Activated naive CD4-positive, alpha-beta T cell treated with anti-CD3 and anti-CD28 coated beads, Interleukin-2, amount 50 U/mL, for 16 hours (primary cell): Measurements from ENCODE around the gene NMT2.

Source experiments
- DNase-seq: peaks from one replicate; pipeline ENCODE4 v3.0.0-alpha.2; 2020

Gene NMT2

DNA sequence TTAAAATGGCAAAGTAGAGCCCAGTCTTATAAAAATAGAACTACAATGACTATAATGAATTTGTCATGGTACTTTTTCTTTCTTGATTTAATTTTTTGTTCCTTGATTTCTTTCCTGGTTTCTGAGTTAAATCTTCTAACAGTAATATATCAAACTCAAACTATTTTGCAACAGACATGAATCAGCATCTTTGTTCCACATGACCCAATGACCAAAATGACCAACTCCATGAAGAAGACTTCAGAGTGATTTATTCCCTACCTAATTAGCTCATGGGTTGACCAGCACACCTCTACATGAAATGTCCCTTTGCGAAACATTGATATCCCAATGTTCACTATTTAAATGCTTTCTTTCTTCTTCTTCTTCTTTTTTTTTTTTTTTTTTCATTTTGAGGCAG lies 30.9 kb downstream of the NMT2 start:
- no peak for DNase-seq

- no peak for DNase-seq
Observed at GRCh38 chr10:15137036-15137359, 31.5 kb downstream of the NMT2 start.

DNA sequence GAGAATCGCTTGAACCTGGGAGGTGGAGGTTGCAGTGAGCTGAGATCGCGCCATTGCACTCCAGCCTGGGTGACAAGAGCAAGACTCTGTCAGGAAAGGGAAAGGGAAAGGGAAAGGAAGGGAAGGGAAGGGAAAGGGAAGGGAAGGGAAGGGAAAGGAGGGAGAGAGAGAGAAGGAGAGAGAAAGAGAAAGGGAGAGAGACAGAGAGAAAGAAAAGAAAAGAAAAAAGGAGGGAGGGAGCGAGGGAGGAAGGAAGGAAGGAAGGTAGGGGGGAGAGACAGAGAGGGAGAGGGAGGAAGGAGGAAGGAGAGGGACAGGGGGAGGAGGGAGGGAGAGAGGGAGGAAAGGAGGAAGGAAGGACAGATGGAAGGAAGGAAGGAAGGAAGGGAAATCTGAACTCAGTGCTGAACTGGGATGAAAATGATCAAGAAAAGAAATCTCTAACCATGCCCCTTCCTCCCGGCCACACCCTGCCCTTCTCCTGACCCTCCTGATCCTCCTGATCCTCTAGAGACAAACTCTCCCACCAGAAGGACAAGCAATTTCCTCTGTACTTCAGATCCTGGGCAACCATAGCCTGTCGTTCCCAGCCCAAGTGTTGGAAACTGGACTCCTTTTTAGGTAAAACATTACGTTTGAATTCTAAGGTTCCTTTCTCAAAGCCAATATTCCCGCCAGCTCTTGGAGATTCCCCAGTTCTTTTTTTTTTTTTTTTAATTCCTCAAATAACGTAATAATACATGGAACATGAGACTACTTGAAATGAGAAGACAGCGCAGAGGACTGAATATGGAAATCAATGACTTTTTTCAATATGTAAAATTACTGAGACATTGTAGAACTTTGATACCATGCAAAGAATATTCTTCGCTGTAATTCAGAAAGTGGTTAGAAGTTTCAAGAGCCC lies 32.1 kb downstream of the NMT2 start:
- no peak for DNase-seq

DNA sequence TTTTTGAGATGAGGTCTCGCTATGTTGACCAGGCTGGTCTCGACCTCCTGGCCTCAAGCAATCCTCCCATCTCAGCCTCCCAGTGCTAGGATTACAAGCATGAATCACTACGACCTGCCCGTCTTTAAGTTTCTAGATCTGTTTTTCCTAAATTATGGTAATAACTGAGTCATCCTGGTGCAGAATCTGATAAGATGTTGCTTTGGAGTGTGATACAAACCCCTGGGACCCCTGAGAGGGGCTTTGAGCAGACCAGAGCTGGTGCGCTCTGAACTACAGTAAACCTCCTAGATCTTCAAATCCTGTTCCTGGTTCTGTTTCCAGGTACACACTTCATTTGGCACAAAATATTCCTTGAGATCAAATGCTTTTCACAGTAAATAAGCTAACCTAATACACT lies 37.2 kb downstream of the NMT2 start:
- DNase-seq, result no peak

- DNase-seq, result no peak
Observed at GRCh38 chr10:15124908-15125307, 43.6 kb downstream of the NMT2 start.

- no peak for DNase-seq
Observed at GRCh38 chr10:15124190-15124589, 44.3 kb downstream of the NMT2 start.

DNA sequence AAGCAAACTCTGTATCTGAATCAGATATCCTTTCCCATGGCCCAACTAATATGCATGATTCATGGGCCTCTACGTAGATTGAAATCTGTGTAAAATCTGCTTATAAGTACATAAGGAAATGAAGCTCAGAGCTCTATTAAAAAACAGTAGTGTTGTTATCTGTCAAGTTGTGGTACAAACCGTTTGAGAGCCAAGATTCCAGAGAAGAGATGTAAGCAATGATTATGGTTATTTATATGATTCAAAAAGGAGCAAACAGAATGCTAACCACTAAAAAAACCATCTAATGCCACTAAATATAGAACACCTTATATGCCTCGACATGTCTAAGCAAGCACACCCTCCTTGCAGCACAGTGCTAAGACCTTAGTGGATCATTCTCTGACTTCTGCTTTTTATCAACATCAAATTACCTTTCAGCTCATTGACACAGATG lies 44.7 kb downstream of the NMT2 start:
- no peak for DNase-seq

- DNase-seq, result no peak
Observed at GRCh38 chr10:15122477-15123030, 45.9 kb downstream of the NMT2 start.

DNA sequence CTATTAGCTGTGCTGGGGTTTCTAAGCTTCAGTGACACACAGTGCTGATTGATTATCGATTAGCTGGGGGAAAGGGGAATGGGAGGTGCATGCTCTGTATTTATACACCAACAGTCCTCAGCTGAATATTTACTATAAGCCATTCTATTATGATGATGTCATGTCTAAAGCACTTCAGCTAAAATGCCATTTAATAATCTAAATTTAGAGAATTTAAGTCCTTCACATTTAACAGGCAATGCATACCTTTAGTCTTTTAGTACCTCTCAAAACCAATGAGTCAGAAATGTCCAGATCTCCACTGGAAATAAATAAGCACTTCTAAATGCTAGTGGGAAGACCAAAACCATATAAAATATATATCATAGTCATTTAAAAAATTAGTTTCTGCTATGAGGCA lies 46.8 kb downstream of the NMT2 start:
- DNase-seq, result no peak

GRCh38 chr10:15120523-15120922 lies 48.0 kb downstream of the NMT2 start:
- no peak for DNase-seq

DNA sequence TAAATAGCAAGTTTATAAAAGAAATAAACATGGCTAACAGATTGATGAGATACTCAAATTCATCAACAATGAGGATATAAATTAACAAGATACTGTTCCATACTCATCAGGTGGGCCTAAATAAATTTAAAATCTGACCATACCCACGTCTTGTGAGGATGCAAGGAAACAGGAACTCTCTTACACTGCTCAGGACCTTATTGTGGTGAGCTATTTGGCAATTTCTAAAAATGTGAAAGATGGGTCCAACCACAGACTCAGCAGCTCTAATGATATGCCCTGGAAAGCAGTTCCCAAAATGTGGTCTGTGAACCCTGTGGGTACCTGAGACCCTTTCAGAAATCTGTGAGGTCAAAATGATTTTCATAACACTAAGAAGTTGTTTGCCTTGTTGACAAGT lies 49.9 kb downstream of the NMT2 start:
- no peak for DNase-seq

- DNase-seq, result no peak
Observed at GRCh38 chr10:15116225-15116624, 52.3 kb downstream of the NMT2 start.

DNA sequence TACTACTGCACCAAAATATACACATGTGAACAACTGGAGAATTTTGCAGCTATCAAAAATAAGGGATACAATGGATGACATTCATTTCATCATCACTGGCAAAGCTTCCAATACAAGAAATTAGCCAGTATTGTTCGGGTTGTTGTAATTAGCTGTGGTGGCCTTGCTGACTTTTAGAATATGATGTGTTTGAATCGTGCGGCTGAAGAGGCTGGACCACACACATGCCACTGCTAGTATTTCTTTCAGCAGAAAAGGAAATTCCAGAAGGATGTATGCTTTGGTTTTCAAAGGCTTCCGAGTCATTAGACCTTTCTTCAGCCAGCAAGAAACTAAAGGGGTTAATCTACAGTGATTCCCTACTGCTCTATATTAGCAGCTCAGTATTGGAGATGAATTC lies 54.7 kb downstream of the NMT2 start:
- DNase-seq, result no peak

DNA sequence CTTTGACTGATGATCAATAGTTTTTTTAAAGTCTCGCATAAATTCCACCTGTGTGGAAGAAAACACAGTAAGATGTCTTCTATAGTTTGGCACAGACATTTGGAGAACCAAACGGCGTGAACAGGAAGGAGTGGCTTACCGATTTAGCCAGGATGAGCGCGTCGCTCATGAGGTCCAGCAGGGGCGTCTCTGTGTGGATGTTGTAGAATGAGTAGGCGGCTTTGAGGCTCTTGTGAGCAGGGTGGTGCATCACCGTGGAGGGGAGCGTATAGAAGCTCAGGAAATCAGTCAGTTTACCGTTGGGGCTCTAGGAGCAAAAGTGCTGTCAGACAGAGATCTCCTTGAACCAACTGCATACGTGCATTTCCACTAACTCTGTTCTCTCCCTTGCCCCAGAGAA lies 55.8 kb downstream of the NMT2 start:
- no peak for DNase-seq

DNA sequence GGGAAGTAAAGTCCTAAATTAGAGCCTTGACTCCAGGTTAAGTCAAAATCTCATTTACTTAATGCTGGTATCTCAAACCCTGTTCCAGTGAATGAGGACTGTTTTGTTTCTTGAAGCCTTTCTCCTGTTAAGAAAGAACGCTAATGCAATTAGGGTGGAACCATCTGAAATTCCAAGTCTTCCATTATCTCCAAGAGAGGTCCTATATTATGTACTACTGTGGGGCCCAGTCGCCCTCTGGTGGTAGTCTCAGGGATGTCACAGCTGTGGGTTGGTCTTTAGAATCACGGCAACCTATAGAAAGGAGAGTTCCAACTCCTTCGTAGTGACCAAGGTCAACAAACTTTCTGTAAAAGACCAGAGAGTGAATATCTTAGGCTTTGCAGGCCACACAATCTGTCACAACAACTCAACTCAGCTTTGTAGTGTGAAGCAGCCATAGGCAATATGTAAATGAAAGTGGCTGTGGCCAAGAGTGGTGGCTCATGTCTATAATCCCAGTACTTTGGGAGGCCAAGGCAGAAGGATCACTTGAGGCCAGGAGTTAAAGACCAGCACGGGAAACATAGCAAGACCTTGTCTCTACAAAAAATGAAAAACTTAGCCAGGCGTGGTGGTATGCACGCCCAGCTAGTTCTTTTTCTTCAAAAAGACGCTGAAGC lies 62.0 kb downstream of the NMT2 start:
- DNase-seq, result peak; percentile 68

- no peak for DNase-seq
Observed at GRCh38 chr10:15103513-15103912, 65.0 kb downstream of the NMT2 start.

- no peak for DNase-seq
Observed at GRCh38 chr10:15099886-15100285, 68.6 kb downstream of the NMT2 start.

- peak; percentile 95 for DNase-seq
Observed at GRCh38 chr10:15097011-15097812, 71.3 kb downstream of the NMT2 start, which contains the start of gene RPP38. RPP38 (plus strand) TSS chr10:15097355; CDS start chr10:15103315, 5,960 bp downstream.

- DNase-seq, result no peak
Observed at GRCh38 chr10:15096661-15097010, 71.9 kb downstream of the NMT2 start.

GRCh38 chr10:15092855-15093408 lies 75.6 kb downstream of the NMT2 start:
- DNase-seq, result no peak

DNA sequence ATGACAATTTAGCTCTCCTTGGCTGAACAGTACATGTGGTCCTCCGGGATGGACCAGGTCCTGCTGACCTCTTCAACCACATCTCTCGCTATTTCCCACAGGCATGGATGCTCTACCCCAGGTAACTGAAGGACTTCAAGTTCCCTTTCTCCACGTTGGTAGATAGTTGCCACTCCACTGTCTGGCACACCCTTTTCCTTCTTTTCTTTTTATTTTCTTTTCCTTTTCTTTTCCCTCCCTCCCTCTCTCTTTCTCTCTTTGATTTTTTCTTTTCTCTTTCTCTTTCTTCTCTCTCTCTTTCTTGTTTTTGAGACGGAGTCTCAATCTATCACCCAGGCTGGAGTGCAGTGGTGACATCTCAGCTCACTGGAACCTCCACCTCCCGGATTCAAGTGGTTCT lies 77.1 kb downstream of the NMT2 start:
- DNase-seq, result no peak

GRCh38 chr10:15088428-15089261 lies 79.8 kb downstream of the NMT2 start, which contains the start of gene ACBD7:
ACBD7 (minus strand) TSS chr10:15088776; CDS start chr10:15088728, 48 bp downstream.
- DNase-seq, result peak; percentile 83
